ENCODE results near the gene MEOX2.

MEOX2 gene

GRCh38 chr7:15580604-15581351, 105.7 kb downstream of the MEOX2 start:
- intact Hi-C loops (cut with DNase I; ENCODE audit: low total_unique reads): no loop called here
- peaks cover 0 to 7% (median 0%) of the 10 kb centered on the region in 3 donors for H3K9me3 ChIP-seq
- H3K27me3 ChIP-seq: no peaks in the 10 kb centered on the region
- H3K36me3 ChIP-seq: no peaks in the 10 kb centered on the region
- H3K27ac ChIP-seq: no peak overlapping the region
- no peaks in the 10 kb centered on the region for H3K4me1 ChIP-seq
- DNase-seq: no peak
- TF ChIP-seq, protein P1, sequence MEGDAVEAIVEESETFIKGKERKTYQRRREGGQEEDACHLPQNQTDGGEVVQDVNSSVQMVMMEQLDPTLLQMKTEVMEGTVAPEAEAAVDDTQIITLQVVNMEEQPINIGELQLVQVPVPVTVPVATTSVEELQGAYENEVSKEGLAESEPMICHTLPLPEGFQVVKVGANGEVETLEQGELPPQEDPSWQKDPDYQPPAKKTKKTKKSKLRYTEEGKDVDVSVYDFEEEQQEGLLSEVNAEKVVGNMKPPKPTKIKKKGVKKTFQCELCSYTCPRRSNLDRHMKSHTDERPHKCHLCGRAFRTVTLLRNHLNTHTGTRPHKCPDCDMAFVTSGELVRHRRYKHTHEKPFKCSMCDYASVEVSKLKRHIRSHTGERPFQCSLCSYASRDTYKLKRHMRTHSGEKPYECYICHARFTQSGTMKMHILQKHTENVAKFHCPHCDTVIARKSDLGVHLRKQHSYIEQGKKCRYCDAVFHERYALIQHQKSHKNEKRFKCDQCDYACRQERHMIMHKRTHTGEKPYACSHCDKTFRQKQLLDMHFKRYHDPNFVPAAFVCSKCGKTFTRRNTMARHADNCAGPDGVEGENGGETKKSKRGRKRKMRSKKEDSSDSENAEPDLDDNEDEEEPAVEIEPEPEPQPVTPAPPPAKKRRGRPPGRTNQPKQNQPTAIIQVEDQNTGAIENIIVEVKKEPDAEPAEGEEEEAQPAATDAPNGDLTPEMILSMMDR (IDR thresholded peaks at IDR 0.05): no peak
- H3K4me3 ChIP-seq: no peak overlapping the region

- H3K4me1 ChIP-seq: no peaks in the 10 kb centered on the region
- DNase-seq: no peak
- no peaks in the 10 kb centered on the region for H3K27me3 ChIP-seq
- intact Hi-C loops (cut with DNase I; ENCODE audit: low total_unique reads): no loop called here
- H3K9me3 ChIP-seq: no peaks in the 10 kb centered on the region
- no peak overlapping the region for H3K27ac ChIP-seq
- H3K4me3 ChIP-seq: no peak overlapping the region
- TF ChIP-seq, protein P1 (IDR thresholded peaks at IDR 0.05): no peak
- H3K36me3 ChIP-seq: no peaks in the 10 kb centered on the region
These were observed 108.9 kb downstream of the MEOX2 start for GRCh38 chr7:15577600-15577999.

- Histone ChIP-seq H3K4me3 (no peak overlapping the region), H3K4me1 (no peaks in the 10 kb centered on the region), H3K9me3 (no peaks in the 10 kb centered on the region), H3K36me3 (no peaks in the 10 kb centered on the region), H3K27me3 (no peaks in the 10 kb centered on the region), H3K27ac (no peak overlapping the region)
- TF ChIP-seq, protein P1 (IDR thresholded peaks at IDR 0.05): no peak
- DNase-seq: no peak
- intact Hi-C loops (cut with DNase I; ENCODE audit: low total_unique reads): no loop called here
These were observed 115.1 kb downstream of the MEOX2 start for GRCh38 chr7:15571301-15571878.

DNA sequence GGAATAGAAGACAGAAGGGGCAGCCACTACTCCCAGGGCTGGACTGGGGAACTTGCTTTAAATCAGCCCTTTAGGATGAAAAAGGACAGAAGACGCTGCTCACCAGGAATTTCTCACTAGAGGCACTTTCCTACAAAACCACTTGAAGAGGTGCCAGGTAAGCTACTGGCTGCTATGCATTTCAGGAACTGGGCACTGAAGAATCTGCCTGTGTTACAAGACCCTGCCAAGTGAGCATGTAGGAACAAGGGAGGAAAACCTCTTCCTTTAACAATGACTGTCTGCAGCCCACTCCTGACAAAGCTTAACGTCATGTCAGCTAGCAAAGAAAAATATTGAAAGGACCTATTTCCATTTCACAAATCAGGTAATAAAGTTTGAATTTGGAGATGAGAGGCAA, 118.8 kb downstream of the MEOX2 start:
- Histone ChIP-seq H3K4me3 (no peak overlapping the region), H3K27ac (no peak overlapping the region), H3K27me3 (no peaks in the 10 kb centered on the region), H3K4me1 (no peaks in the 10 kb centered on the region), H3K9me3 (no peaks in the 10 kb centered on the region), H3K36me3 (no peaks in the 10 kb centered on the region)
- TF ChIP-seq, protein P1 (IDR thresholded peaks at IDR 0.05): no peak
- intact Hi-C loops (cut with DNase I; ENCODE audit: low total_unique reads): no loop called here
- DNase-seq: no peak

DNA sequence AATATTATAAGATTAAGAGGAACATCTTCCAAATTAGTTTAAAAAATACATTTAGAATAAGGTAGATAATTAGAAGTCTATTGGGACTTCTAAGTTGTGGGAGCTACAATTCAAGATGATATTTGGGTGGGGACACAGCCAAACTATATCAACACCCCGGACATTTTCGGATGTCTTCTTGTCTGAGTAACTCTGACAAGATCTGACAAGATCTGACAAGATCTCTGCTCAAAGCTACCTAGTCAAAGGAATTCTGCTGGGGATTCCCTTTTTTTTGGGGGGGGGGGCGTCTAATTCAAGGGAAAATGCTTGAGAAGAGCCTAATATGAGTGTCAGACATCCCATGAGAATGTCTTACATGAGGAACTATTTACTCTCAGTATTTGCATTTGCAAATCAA, 119.4 kb downstream of the MEOX2 start:
- H3K27me3 ChIP-seq: no peaks in the 10 kb centered on the region
- H3K27ac ChIP-seq: no peak overlapping the region
- H3K36me3 ChIP-seq: no peaks in the 10 kb centered on the region
- TF ChIP-seq, protein P1 (IDR thresholded peaks at IDR 0.05): no peak
- H3K4me1 ChIP-seq: no peaks in the 10 kb centered on the region
- no peak overlapping the region for H3K4me3 ChIP-seq
- DNase-seq: no peak
- H3K9me3 ChIP-seq: no peaks in the 10 kb centered on the region
- intact Hi-C loops (cut with DNase I; ENCODE audit: low total_unique reads): no loop called here

Measured in tibial artery (tissue), 4 donors.